Stomach (tissue), 4 donors: ENCODE results near the gene HLTF.

Experiments
- CTCF ChIP-seq, 7 experiments: fragments of 450-650 bp in 4 of 7; fragments of 200-600 bp in 3 of 7; sonication (generic) in 3 of 7; IDR thresholded peaks; one replicate each; pipeline ENCODE4 v1.5.1; 2016 to 2019; ENCODE audit warnings: antibody characterized with exemption in 7 of 7, control low read depth in 2 of 7, mild to moderate bottlenecking in 1 of 7
- EP300 ChIP-seq: sonication (generic); formaldehyde crosslinking; IDR thresholded peaks from one replicate; pipeline ENCODE4 v1.6.1; 2017; ENCODE audit warnings: antibody characterized with exemption
- POLR2AphosphoS5 ChIP-seq, 3 donors: sonication (generic); formaldehyde crosslinking; IDR thresholded peaks; one replicate each; pipeline ENCODE4 v1.6.1; 2016; ENCODE audit warnings: antibody characterized with exemption in 3 of 3

GRCh38 chr3:149134575-149134974, 48.2 kb upstream of the HLTF start:
- no peak for TF ChIP-seq CTCF (IDR thresholded peaks at IDR 0.05)
- no peak for TF ChIP-seq EP300
- TF ChIP-seq POLR2AphosphoS5 (IDR thresholded peaks at IDR 0.05) = no peak
